Measurements from ENCODE around the gene NDRG2. TPM values are rescaled to one million over a fixed set of nuclear protein-coding genes. Genes with fewer than 3 reads are reported as not detected.

Gene NDRG2
- total and polyA plus RNA-seq, 9 of the 15 experiments (the other 6 are each of a cell fraction or from before 2014, with no cell fraction given) = 10.1 to 105 (median 41.0) TPM

- intact Hi-C loops (cut with micrococcal nuclease) (no loop called here), in situ Hi-C loops (cut with MboI) (no loop called here)
- Histone ChIP-seq H4K20me1 (replicated peaks; ENCODE audit: control insufficient read depth, insufficient read depth, low read length) (no peaks in the 10 kb centered on the region), H3K27ac (ENCODE audit: extremely low read depth, low read depth, low read length) (peak overlapping the region; percentile 79), H3K4me3 (peak overlapping the region; percentile 66), H3K79me2 (ENCODE audit: control insufficient read depth, insufficient read depth, low read length) (peaks cover 21% of the 10 kb centered on the region), H3K36me3 (ENCODE audit: control insufficient read depth, insufficient read depth, low read length) (peaks cover 18% of the 10 kb centered on the region; the same call in 1 of the 3 replicates), H3K9ac (ENCODE audit: insufficient read depth in 1 of 2, low read depth in 2 of 2, low read length in 2 of 2) (peak overlapping the region; percentile 77 to 91), H3K9me1 (ENCODE audit: control insufficient read depth, insufficient read depth, low read length) (peaks cover 2% of the 10 kb centered on the region), H3K27me3 (ENCODE audit: control insufficient read depth in 2 of 2, insufficient read depth in 2 of 2, low read length in 2 of 2) (no peaks in the 10 kb centered on the region), H3K9me3 (replicated peaks; ENCODE audit: control insufficient read depth, insufficient read depth, low read depth, low read length) (no peaks in the 10 kb centered on the region), H3K4me2 (ENCODE audit: insufficient read depth, low read length) (peak overlapping the region; percentile 82), H2AFZ (ENCODE audit: low read depth, low read length) (peak overlapping the region; percentile 80), H3K4me1 (replicated peaks in 1 of 2; ENCODE audit: control insufficient read depth in 2 of 2, insufficient read depth in 2 of 2, low read length in 2 of 2) (peaks cover 35 to 39% of the 10 kb centered on the region in 2 experiments)
- DNase-seq (ENCODE audit: extremely low read depth in 1 of 4, low spot score in 3 of 4) (peak in 1 of 4 experiments; percentile 30), ATAC-seq (peak; percentile 40), FAIRE-seq (peak; percentile 57)
- CTCF ChIA-PET (ENCODE audit: low intra/inter-chr PET ratio) = no interaction called here
- no TSS peak for BruUV-seq (replicated peaks)
- POLR2A ChIA-PET = interaction anchor here (0.9 to 2.6 kb wide), 5 partner anchors 9 to 145 kb away, joined by 3 to 12 read pairs (median 3); no protein-coding TSS in a partner anchor
- no peak for TF ChIP-seq ZNF431 (CRISPR knock-in tag; IDR thresholded peaks at IDR 0.05)
- 0 out of 4 replicates have a peak, but pooled peaks of 1 of the 2 experiments have one; percentile 36 for TF ChIP-seq UBTF (IDR thresholded peaks at IDR 0.05; ENCODE audit: borderline replicate concordance in 1 of 2, low read depth in 2 of 2, low read length in 2 of 2)
- TF ChIP-seq NFATC3 (IDR thresholded peaks at IDR 0.05) = no peak
- 0 out of 2 replicates have a peak, but pooled peaks have one; percentile 14 for TF ChIP-seq C11orf30 (IDR thresholded peaks at IDR 0.05; ENCODE audit: low read depth)
- TF ChIP-seq SPI1 (IDR thresholded peaks at IDR 0.05; ENCODE audit: borderline replicate concordance, low read depth, low read length) = peak; percentile 35; the same call in 1 of the 2 replicates
- 13% methylated on average over 17 of the region's 17 CpGs for WGBS (ENCODE audit: insufficient coverage, low coverage, missing lambda C conversion rate)
These were observed 860 bp downstream of the NDRG2 start for GRCh38 chr14:21023817-21024584.

Data from K562 (cell line).